ENCODE measurements around the gene TNPO1.
A peak's percentile ranks its signal among the peaks of the same experiment; 100 is the strongest.

TNPO1 gene

DNA sequence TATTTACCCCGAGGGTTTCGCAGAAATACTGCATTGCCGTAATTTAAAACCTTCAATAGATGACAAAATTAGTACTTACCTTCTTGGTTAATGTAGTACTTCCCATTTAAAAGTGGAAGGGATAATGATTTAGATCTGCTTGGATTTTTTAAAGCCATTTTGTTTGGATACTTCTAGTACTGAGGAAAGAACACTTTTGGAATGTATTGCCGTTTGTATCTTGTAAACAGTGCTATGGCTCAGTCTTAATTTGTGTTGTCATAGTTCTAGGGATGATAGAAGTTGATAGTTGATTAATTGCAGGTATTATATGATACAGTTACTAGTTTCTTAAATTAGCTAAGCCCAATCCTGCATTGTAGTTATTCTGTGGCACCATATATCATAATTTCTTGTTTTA is 33.1 kb downstream of the TNPO1 start:
- Mint-ChIP-seq H3K9me3 (no peaks in the 10 kb centered on the region), H3K27ac (no peak overlapping the region), H3K27me3 (no peaks in the 10 kb centered on the region), H3K36me3 (ENCODE audit: low read depth) (peaks cover 34% of the 10 kb centered on the region), H3K4me3 (peak overlapping the region; percentile 85), H3K4me1 (ENCODE audit: low read depth) (peaks cover 34% of the 10 kb centered on the region)
- intact Hi-C loops (cut with micrococcal nuclease) = loop anchor here (2.0 kb wide), 1 partner anchor 33 kb away; the partner anchor contains the start of gene TNPO1

DNA sequence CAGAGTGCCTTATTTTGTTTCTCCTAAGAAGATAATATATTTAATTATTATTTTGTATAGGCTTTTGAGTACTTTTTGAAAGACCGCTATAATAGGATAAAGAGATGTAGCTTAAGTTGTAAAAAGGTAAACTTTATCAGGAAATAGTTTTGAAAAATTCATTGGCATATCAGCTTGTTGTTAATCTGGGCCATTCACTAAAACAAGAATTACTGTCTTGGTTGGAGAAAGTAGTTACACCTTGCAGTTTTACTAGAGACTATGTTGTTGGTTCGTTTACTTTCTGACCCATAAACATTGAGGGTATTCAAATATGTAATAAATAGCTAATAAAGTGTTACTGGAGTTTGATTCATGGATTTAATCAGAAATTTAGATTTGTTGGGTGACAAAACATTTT is 33.7 kb downstream of the TNPO1 start:
- intact Hi-C loops (cut with micrococcal nuclease) = no loop called here
- Mint-ChIP-seq H3K27ac (no peak overlapping the region), H3K4me1 (ENCODE audit: low read depth) (peaks cover 29% of the 10 kb centered on the region), H3K4me3 (peak overlapping the region; percentile 32), H3K27me3 (no peaks in the 10 kb centered on the region), H3K9me3 (no peaks in the 10 kb centered on the region), H3K36me3 (ENCODE audit: low read depth) (peaks cover 34% of the 10 kb centered on the region)

DNA sequence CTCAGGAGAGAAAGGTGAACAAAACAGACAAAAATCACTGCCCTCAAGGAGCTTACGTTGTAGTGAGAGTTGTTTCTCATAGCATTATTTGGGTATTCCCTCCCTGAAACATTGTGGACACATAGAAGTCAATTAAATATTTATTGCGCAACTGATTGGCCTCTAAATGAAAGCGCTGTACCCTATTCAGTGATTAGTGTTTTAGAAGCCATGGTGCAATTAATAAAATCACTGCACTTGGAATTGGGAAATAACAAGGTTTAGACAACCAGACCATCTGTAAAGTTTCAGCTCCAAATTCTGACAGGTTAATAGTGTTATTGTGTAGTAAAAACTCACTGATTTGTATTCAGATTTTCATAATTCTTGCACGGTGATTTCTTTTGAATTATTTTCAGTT is 35.9 kb downstream of the TNPO1 start:
- H3K9me3 Mint-ChIP-seq = no peaks in the 10 kb centered on the region
- H3K27ac Mint-ChIP-seq = no peak overlapping the region
- peaks cover 14% of the 10 kb centered on the region for H3K4me1 Mint-ChIP-seq (ENCODE audit: low read depth)
- intact Hi-C loops (cut with micrococcal nuclease) = no loop called here
- H3K27me3 Mint-ChIP-seq = no peaks in the 10 kb centered on the region
- H3K4me3 Mint-ChIP-seq = no peak overlapping the region
- H3K36me3 Mint-ChIP-seq (ENCODE audit: low read depth) = peaks cover 52% of the 10 kb centered on the region

DNA sequence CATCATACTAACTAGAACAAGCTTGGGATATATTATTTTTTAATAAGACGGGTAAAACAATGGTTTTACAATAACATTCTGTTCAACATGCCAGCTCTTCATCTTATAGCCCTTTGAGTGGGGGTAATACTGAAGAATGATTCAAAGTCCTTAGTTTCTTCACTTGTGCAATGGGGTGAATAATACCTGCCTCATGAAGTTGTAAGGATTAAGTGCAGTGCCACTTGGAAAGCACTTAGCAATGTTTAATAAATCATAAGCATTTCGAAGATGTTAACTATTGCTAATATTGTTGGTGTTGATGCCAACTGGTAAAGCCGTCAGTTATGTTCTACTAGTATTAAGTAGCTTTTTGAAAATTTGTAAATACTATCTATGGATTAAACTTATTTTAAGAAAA is 38.0 kb downstream of the TNPO1 start:
- peaks cover 65% of the 10 kb centered on the region for H3K36me3 Mint-ChIP-seq (ENCODE audit: low read depth)
- no peaks in the 10 kb centered on the region for H3K9me3 Mint-ChIP-seq
- no peak overlapping the region for H3K4me3 Mint-ChIP-seq
- intact Hi-C loops (cut with micrococcal nuclease) = no loop called here
- no peaks in the 10 kb centered on the region for H3K27me3 Mint-ChIP-seq
- H3K4me1 Mint-ChIP-seq (ENCODE audit: low read depth) = peaks cover 13% of the 10 kb centered on the region
- no peak overlapping the region for H3K27ac Mint-ChIP-seq

DNA sequence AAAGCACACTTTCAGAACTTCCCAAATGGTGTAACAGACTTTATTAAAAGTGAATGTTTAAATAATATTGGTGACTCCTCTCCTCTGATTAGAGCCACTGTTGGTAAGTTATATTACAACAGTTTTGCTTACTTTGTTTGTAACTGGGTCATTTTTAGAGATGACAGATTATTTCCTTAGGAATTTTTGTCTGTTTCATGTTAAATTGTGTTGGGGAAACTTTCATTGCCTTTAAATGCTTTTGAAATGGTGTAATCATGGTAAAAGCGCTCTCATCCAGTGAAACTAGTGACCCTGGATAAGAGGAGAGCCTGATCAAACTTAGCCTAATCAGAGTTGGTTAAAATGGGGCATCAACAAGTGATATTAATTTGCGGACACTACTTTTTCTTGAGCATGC is 39.4 kb downstream of the TNPO1 start:
- Mint-ChIP-seq H3K4me1 (ENCODE audit: low read depth) (peaks cover 4% of the 10 kb centered on the region), H3K36me3 (ENCODE audit: low read depth) (peaks cover 72% of the 10 kb centered on the region), H3K27me3 (no peaks in the 10 kb centered on the region), H3K4me3 (no peak overlapping the region), H3K27ac (no peak overlapping the region), H3K9me3 (no peaks in the 10 kb centered on the region)
- intact Hi-C loops (cut with micrococcal nuclease) = no loop called here

DNA sequence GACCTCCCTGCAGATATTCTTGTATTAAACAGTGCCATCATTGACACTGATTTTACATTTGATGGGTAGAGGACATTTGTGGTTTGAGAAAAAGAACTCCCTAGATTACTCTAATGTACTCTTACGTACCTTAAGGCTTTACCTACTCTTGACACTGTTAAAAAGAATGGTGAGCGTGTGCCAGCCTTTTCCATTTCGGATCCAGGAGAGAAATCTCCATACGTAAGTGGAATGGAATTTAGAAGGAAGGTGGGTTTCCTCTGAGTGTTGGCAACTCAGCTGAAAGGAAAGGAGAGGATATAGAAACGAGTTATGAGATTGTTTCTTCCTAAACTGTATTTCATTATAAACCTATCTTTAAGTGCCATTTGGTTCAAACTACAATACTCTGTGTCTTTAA is 40.9 kb downstream of the TNPO1 start:
- Mint-ChIP-seq H3K27ac (no peak overlapping the region), H3K27me3 (no peaks in the 10 kb centered on the region), H3K4me3 (no peak overlapping the region), H3K4me1 (ENCODE audit: low read depth) (no peaks in the 10 kb centered on the region), H3K36me3 (ENCODE audit: low read depth) (peaks cover 80% of the 10 kb centered on the region), H3K9me3 (no peaks in the 10 kb centered on the region)
- intact Hi-C loops (cut with micrococcal nuclease) = no loop called here

DNA sequence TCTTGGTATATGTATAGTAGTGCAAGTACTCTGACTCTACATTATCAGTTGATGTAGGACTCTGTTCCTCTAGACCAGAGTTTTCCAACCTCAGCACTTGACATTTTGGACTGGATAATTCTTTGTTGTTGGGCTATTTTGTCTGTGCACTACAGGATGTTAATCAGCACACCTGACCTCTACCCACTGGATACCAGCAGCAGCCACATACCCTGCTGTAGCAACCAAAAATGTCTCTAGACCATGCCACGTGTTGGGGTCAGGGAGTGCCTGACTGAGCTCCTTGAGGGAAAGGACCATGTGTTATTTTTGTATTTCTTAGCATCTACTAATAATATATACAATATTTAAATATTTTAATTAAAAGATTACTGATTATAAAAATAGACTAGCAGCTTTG is 42.7 kb downstream of the TNPO1 start:
- Mint-ChIP-seq H3K27me3 (no peaks in the 10 kb centered on the region), H3K36me3 (ENCODE audit: low read depth) (peaks cover 77% of the 10 kb centered on the region), H3K4me1 (ENCODE audit: low read depth) (no peaks in the 10 kb centered on the region), H3K4me3 (no peak overlapping the region), H3K9me3 (no peaks in the 10 kb centered on the region), H3K27ac (no peak overlapping the region)
- intact Hi-C loops (cut with micrococcal nuclease) = no loop called here

DNA sequence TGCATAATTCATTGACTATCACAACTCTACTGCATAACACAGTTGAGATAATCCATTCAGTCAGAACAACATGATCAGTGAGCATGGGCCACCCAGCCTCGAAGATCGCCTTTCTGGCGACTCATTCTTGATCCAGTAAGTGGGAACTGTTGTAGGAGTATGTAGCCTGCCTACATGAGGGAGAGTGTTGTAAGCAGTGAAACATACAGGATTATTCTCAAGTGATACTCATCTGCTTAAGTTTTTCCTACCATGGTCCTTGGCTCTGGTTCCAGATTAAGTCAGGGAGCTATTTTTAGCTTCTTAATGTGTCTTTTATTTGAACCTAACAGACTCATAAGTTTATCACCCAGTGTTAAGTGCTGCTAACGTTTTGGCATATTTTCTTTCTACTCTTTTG is 44.0 kb downstream of the TNPO1 start:
- Mint-ChIP-seq H3K4me1 (ENCODE audit: low read depth) (no peaks in the 10 kb centered on the region), H3K4me3 (no peak overlapping the region), H3K9me3 (no peaks in the 10 kb centered on the region), H3K27me3 (no peaks in the 10 kb centered on the region), H3K27ac (no peak overlapping the region), H3K36me3 (ENCODE audit: low read depth) (peaks cover 81% of the 10 kb centered on the region)
- intact Hi-C loops (cut with micrococcal nuclease) = no loop called here

DNA sequence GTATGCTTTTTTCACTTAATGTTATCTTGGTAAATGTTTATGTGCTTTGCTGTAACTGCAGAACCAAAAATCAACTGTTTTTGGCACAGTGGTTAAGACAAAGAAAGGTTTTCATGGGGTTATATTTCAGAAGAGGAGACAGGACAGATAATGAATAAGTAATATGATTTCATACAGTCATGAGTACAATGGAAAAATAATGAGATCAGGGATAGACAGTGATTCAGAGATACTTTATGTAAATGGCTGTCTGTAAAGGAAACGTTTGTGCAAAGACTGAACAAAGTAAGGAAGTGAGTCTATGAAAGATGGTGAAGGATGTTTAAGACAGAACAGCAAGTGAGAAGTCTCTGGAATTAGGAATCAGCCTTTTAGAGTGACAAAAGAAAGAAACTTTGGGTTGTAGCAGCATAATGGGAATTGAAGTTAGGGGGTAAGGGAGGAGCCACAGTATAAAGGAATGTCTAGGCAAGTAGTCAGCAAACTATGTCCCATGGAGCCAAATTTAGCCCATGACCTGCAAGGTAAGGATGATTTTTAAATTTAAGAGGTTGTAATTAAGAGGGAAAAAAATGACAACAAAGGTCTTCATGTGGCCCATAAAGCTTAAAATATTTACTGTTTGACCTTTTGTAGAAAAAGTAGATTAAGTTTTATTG is 55.0 kb downstream of the TNPO1 start:
- H3K9me3 Mint-ChIP-seq = no peaks in the 10 kb centered on the region
- no peak overlapping the region for H3K27ac Mint-ChIP-seq
- H3K36me3 Mint-ChIP-seq (ENCODE audit: low read depth) = peaks cover 75% of the 10 kb centered on the region
- H3K27me3 Mint-ChIP-seq = no peaks in the 10 kb centered on the region
- H3K4me1 Mint-ChIP-seq (ENCODE audit: low read depth) = peaks cover 6% of the 10 kb centered on the region
- no peak overlapping the region for H3K4me3 Mint-ChIP-seq
- intact Hi-C loops (cut with micrococcal nuclease) = no loop called here

DNA sequence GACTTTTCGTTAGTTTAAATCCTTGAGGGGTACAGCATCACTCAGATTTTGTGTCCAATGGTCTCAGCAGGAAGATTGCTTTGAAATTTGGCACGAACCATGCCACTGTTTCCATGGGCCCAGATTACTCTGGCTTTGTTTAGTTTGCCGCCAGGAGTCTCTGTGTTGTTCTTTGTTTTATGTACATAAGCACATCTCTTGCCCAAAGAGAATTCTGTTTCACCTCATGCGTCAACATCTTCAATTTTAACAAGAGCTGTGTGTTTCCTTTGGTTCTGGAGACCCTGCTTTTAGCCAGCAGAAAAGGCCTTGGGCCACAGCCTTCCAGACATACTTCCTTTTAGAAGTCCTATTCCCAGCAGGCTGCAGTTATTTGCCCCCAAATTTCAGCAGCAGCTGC is 62.4 kb downstream of the TNPO1 start:
- Mint-ChIP-seq H3K4me3 (no peak overlapping the region), H3K27me3 (no peaks in the 10 kb centered on the region), H3K27ac (no peak overlapping the region), H3K4me1 (ENCODE audit: low read depth) (no peaks in the 10 kb centered on the region), H3K9me3 (no peaks in the 10 kb centered on the region), H3K36me3 (ENCODE audit: low read depth) (peaks cover 87% of the 10 kb centered on the region)
- intact Hi-C loops (cut with micrococcal nuclease) = no loop called here

DNA sequence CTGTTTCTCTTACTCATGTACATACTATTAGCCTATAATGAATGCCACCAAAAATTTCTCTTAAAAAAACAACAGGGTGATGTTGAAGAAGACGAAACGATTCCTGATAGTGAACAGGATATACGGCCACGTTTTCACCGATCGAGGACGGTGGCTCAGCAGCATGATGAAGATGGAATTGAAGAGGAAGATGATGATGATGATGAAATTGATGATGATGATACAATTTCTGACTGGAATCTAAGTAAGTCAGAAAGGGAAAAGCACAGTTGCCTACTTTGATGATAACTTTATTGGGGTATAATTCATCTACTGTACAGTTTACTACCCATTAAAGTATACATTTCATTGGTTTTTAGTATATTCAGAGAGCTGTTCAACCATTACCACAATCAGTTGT is 66.5 kb downstream of the TNPO1 start:
- no peak overlapping the region for H3K27ac Mint-ChIP-seq
- peaks cover 99% of the 10 kb centered on the region for H3K36me3 Mint-ChIP-seq (ENCODE audit: low read depth)
- H3K4me1 Mint-ChIP-seq (ENCODE audit: low read depth) = no peaks in the 10 kb centered on the region
- no peak overlapping the region for H3K4me3 Mint-ChIP-seq
- H3K27me3 Mint-ChIP-seq = no peaks in the 10 kb centered on the region
- intact Hi-C loops (cut with micrococcal nuclease) = no loop called here
- no peaks in the 10 kb centered on the region for H3K9me3 Mint-ChIP-seq

DNA sequence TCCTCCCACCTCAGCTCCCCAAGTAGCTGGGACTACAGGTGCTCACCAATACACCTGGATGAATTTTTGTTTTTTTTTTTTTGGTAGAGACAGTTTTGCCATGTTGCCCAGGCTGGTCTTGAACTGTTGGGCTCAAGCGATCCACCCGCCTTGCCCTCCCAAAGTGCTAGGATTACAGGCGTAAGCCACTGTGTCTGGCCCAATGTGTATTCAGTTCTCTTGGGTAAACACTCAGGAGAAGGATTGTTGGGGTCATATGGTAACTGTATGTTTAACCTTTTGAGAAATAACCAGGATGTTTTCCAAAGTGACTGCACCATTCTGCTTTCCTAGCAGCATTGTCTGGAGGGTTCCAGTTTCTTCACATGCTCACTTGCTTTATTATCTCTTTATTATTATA is 67.4 kb downstream of the TNPO1 start:
- no peaks in the 10 kb centered on the region for H3K27me3 Mint-ChIP-seq
- intact Hi-C loops (cut with micrococcal nuclease) = no loop called here
- no peak overlapping the region for H3K27ac Mint-ChIP-seq
- no peaks in the 10 kb centered on the region for H3K9me3 Mint-ChIP-seq
- H3K4me3 Mint-ChIP-seq = no peak overlapping the region
- H3K36me3 Mint-ChIP-seq (ENCODE audit: low read depth) = peaks cover 99% of the 10 kb centered on the region
- H3K4me1 Mint-ChIP-seq (ENCODE audit: low read depth) = no peaks in the 10 kb centered on the region

DNA sequence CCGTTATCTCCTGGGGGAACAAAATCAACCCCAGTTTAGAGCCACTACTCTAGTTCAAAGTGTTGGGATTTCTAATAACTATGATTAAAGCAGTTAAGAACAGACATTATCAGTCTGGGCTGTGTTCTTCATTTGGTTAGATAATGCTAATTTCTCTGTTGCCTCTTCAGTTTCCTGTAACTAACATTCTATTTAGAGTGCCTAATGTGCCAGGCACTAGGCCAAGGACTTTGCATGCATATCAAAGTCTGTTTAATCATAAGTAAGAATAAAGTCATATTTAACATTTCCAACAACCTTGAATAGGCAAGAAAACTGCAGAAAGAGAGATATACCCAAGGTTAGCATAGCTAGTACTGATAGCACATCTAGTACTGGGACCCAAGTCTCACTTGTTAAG is 68.4 kb downstream of the TNPO1 start:
- Mint-ChIP-seq H3K4me1 (ENCODE audit: low read depth) (no peaks in the 10 kb centered on the region), H3K27me3 (no peaks in the 10 kb centered on the region), H3K4me3 (no peak overlapping the region), H3K9me3 (no peaks in the 10 kb centered on the region), H3K27ac (no peak overlapping the region), H3K36me3 (ENCODE audit: low read depth) (peaks cover 96% of the 10 kb centered on the region)
- intact Hi-C loops (cut with micrococcal nuclease) = no loop called here

DNA sequence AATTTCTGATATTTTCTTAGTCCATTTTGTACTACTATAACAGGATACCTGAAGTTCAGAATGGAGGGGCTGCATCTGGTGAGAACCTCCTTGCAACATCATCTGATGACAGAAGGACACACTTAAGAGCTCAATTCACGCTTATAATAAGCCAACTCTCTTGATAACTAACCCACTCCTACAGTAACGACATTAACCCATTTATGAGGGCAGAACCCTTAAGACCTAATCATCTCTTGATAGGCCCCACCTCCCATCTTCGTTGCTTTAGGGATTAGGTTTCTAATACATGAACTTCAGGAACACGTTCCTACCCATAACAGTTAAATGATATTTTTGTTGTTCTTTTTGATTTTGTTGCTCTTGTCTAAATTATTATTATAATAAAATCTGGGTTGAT is 69.4 kb downstream of the TNPO1 start:
- Mint-ChIP-seq H3K27ac (no peak overlapping the region), H3K4me1 (ENCODE audit: low read depth) (no peaks in the 10 kb centered on the region), H3K9me3 (no peaks in the 10 kb centered on the region), H3K36me3 (ENCODE audit: low read depth) (peaks cover 96% of the 10 kb centered on the region), H3K27me3 (no peaks in the 10 kb centered on the region), H3K4me3 (no peak overlapping the region)
- intact Hi-C loops (cut with micrococcal nuclease) = no loop called here

DNA sequence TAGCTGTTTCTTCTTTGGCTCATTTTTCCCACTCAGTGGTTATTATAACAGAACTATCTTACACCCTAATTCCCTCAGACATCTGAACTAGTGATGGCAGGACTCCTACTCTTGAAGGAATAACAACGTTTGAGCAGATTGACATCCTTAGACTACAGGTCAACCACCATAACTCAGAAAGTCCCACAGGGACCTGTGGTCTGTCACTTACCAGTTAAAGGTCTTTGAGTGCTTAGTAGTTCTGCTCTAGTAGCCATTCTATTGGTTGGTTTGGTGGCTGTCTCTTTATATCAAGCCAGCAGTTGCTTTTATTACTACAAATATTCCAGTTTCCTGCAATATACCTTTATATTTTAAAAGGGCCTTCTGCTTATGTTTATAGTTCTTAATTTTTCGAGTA is 72.1 kb downstream of the TNPO1 start:
- Mint-ChIP-seq H3K4me3 (no peak overlapping the region), H3K27me3 (no peaks in the 10 kb centered on the region), H3K4me1 (ENCODE audit: low read depth) (no peaks in the 10 kb centered on the region), H3K9me3 (no peaks in the 10 kb centered on the region), H3K36me3 (ENCODE audit: low read depth) (peaks cover 96% of the 10 kb centered on the region), H3K27ac (no peak overlapping the region)
- intact Hi-C loops (cut with micrococcal nuclease) = no loop called here

Data from dendritic cell treated with granulocyte-macrophage colony-stimulating factor and Interleukin-4, amounts not matched to agents 40 ng/mL and 50 ng/mL, for 4 days (primary cell).